ENCODE results near the gene ARG2.

GRCh38 chr14:67571275-67571990 lies 48.3 kb upstream of the ARG2 start:
- TF ChIP-seq POLR2A (conservative IDR thresholded peaks at IDR 0.05) (no peak), GATAD2B (IDR thresholded peaks at IDR 0.05; ENCODE audit: borderline replicate concordance) (no peak), EZH2 (IDR thresholded peaks at IDR 0.05; ENCODE audit: borderline replicate concordance, low read depth, low read length) (no peak), SMAD1 (IDR thresholded peaks at IDR 0.05; ENCODE audit: low read depth, low read length, partially characterized antibody) (no peak), ZNF277 (CRISPR knock-in tag; IDR thresholded peaks at IDR 0.05; ENCODE audit: borderline replicate concordance) (no peak), NFE2L1 (tag; IDR thresholded peaks at IDR 0.05; ENCODE audit: borderline replicate concordance, low read depth) (no peak)
